Dendritic cell treated with granulocyte-macrophage colony-stimulating factor and Interleukin-4, amounts not matched to agents 40 ng/mL and 50 ng/mL, for 4 days (primary cell): ENCODE measurements around the gene PCDHB4.
"Not testable (repeated sequence)": the region's sequence is repeated elsewhere in the genome, so short reads cannot be mapped to it uniquely, and the experiment has no call there.

ENCODE experiments used
- H3K27ac Mint-ChIP-seq: one replicate; pipeline ENCODE4 v1.8.0; 2022; ENCODE audit warnings: mild to moderate bottlenecking, mixed read lengths
- H3K27me3 Mint-ChIP-seq: one replicate; pipeline ENCODE4 v1.8.0; 2022; ENCODE audit warnings: mild to moderate bottlenecking, mixed read lengths
- H3K36me3 Mint-ChIP-seq: one replicate; pipeline ENCODE4 v1.8.0; 2022; ENCODE audit warnings: low read depth, mixed read lengths
- H3K4me1 Mint-ChIP-seq: one replicate; pipeline ENCODE4 v1.8.0; 2022; ENCODE audit warnings: low read depth, mixed read lengths
- H3K4me3 Mint-ChIP-seq: one replicate; pipeline ENCODE4 v1.8.0; 2022; ENCODE audit warnings: mild to moderate bottlenecking, moderate library complexity, mixed read lengths
- H3K9me3 Mint-ChIP-seq: one replicate; pipeline ENCODE4 v1.8.0; 2022; ENCODE audit warnings: mixed read lengths
- intact Hi-C: fragments of 100-400 bp; cut with micrococcal nuclease; formaldehyde crosslinking; loops from one replicate; pipeline ENCODE4 v1.15.0; 2022

PCDHB4 gene

GRCh38 chr5:141157901-141158300, 36.3 kb downstream of the PCDHB4 start:
- H3K9me3 Mint-ChIP-seq = peaks cover 48% of the 10 kb centered on the region
- intact Hi-C loops = not testable (repeated sequence)

GRCh38 chr5:141172381-141173204, 51.0 kb downstream of the PCDHB4 start, which contains the start of gene PCDHB7:
PCDHB7 (plus strand) TSS chr5:141172644; CDS start chr5:141172836, 192 bp downstream.
- Mint-ChIP-seq H3K4me3 (no peak within 1 kb of the TSS), H3K36me3 (no peaks in the 10 kb centered on the region), H3K27ac (no peak within 1 kb of the TSS), H3K27me3 (peaks cover 4% of the 10 kb centered on the region), H3K4me1 (no peaks in the 10 kb centered on the region), H3K9me3 (peaks cover 47% of the 10 kb centered on the region)
- intact Hi-C loops = no loop called here

More at GRCh38 chr5:141157901-141158300, 36.3 kb downstream of the PCDHB4 start:
- not testable (repeated sequence) for H3K36me3 Mint-ChIP-seq, H3K4me3 Mint-ChIP-seq, H3K4me1 Mint-ChIP-seq, H3K27ac Mint-ChIP-seq
- H3K27me3 Mint-ChIP-seq = peaks cover 25% of the 10 kb centered on the region

- H3K27ac Mint-ChIP-seq, H3K4me1 Mint-ChIP-seq, H3K27me3 Mint-ChIP-seq, H3K4me3 Mint-ChIP-seq, intact Hi-C loops, H3K36me3 Mint-ChIP-seq: not testable (repeated sequence)
- peaks cover 30% of the 10 kb centered on the region for H3K9me3 Mint-ChIP-seq
Measured at GRCh38 chr5:141174291-141175104, 52.9 kb downstream of the PCDHB4 start.
